HEK293 (cell line): ENCODE results near the gene PDGFA.

Experiments
- CTCF ChIP-seq: fragments of 450-650 bp; formaldehyde crosslinking; IDR thresholded peaks from 2 replicates; pipeline ENCODE4 v1.5.1; 2016; ENCODE audit warnings: missing biosample characterization, missing genetic modification characterization
- KLF1 ChIP-seq: fragments of 450-650 bp; formaldehyde crosslinking; IDR thresholded peaks from 2 replicates; pipeline ENCODE4 v1.5.1; 2016; ENCODE audit warnings: missing biosample characterization, missing genetic modification characterization
- MYNN ChIP-seq: fragments of 450-650 bp; formaldehyde crosslinking; IDR thresholded peaks from 2 replicates; pipeline ENCODE4 v1.5.1; 2016; ENCODE audit warnings: missing biosample characterization, missing genetic modification characterization, borderline replicate concordance
- SP2 ChIP-seq: fragments of 450-650 bp; formaldehyde crosslinking; IDR thresholded peaks from 2 replicates; pipeline ENCODE4 v1.5.1; 2016; ENCODE audit warnings: missing biosample characterization, missing genetic modification characterization
- ZBTB20 ChIP-seq: fragments of 450-650 bp; formaldehyde crosslinking; IDR thresholded peaks from 2 replicates; pipeline ENCODE4 v1.5.1; 2016; ENCODE audit warnings: missing biosample characterization, missing genetic modification characterization
- ZBTB21 ChIP-seq: fragments of 450-650 bp; formaldehyde crosslinking; IDR thresholded peaks from 2 replicates; pipeline ENCODE4 v1.5.1; 2017; ENCODE audit warnings: missing biosample characterization, missing genetic modification characterization
- ZBTB7A ChIP-seq: fragments of 450-650 bp; formaldehyde crosslinking; IDR thresholded peaks from 2 replicates; pipeline ENCODE4 v1.5.1; 2016; ENCODE audit warnings: low read depth, missing biosample characterization, missing genetic modification characterization
- ZFP41 ChIP-seq: fragments of 450-650 bp; formaldehyde crosslinking; IDR thresholded peaks from 2 replicates; pipeline ENCODE4 v1.5.1; 2016; ENCODE audit warnings: missing biosample characterization, missing genetic modification characterization, borderline replicate concordance
- ZNF138 ChIP-seq: fragments of 450-650 bp; formaldehyde crosslinking; IDR thresholded peaks from 2 replicates; pipeline ENCODE4 v1.5.1; 2016; ENCODE audit warnings: missing biosample characterization, missing genetic modification characterization, borderline replicate concordance
- ZNF248 ChIP-seq: fragments of 450-650 bp; formaldehyde crosslinking; IDR thresholded peaks from 2 replicates; pipeline ENCODE4 v1.5.1; 2017; ENCODE audit warnings: missing biosample characterization, missing genetic modification characterization
- ZNF549 ChIP-seq: fragments of 450-650 bp; IDR thresholded peaks from 2 replicates; pipeline ENCODE4 v1.5.1; 2018; ENCODE audit warnings: missing biosample characterization, missing genetic modification characterization, mild to moderate bottlenecking, inconsistent platforms, moderate library complexity
- ZNF768 ChIP-seq: fragments of 450-650 bp; formaldehyde crosslinking; IDR thresholded peaks from 2 replicates; pipeline ENCODE4 v1.5.1; 2018; ENCODE audit warnings: missing biosample characterization, mild to moderate bottlenecking, missing genetic modification characterization
- TF ChIP-seq, protein P1 (sequence below): fragments of 450-650 bp; formaldehyde crosslinking; IDR thresholded peaks from 2 replicates; pipeline ENCODE4 v1.5.1; 2016; ENCODE audit warnings: missing biosample characterization, missing genetic modification characterization
- TF ChIP-seq, protein P2 (sequence below): fragments of 450-650 bp; formaldehyde crosslinking; IDR thresholded peaks from 2 replicates; pipeline ENCODE4 v1.5.1; 2016; ENCODE audit warnings: missing biosample characterization, missing genetic modification characterization, low read depth

DNA sequence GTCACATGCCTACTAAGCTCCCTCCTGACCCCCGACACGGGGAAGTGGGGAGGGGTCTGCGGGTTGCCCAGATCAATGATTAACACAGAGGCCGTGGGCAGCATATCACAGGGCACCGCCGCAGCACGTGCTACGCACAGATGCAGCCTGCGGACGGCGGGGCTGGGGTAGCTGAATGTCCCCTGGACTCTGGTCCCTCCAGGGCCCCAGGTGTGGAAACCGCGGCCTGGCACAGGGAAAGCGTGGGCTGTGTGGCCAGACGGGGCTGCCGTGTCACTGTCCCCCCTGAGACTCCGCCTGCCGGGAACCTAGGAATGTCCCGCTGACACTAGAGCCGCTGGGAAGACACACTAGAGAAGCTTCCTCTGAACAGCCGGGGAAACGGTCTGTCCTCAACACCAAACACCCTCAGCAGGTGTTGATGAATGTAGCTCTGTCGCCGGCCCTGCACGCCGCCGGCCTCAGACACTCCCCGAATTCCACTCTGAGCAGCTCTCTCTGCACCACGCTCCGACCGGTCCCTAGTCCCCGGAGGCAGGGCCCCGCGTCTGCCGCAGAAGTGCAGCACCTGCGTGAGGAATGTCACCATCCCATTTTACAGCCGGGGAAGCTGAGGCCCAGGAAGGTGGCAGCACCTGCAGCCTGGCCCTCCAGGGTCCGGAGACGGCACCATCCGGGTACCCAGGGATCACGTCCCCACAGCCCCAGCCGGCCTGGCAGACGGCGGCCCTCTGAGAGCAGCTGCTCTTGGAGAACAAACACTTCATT is 33.4 kb upstream of the PDGFA start:
- TF ChIP-seq ZFP41 (tag by site-specific recombination) = no peak
- no peak for TF ChIP-seq CTCF (tag by site-specific recombination)
- no peak for TF ChIP-seq SP2
- no peak for TF ChIP-seq MYNN (tag by site-specific recombination)
- no peak for TF ChIP-seq KLF1
- TF ChIP-seq ZNF138 (tag by site-specific recombination) = no peak
- TF ChIP-seq ZNF549 (tag by site-specific recombination) = no peak
- TF ChIP-seq, protein P1, sequence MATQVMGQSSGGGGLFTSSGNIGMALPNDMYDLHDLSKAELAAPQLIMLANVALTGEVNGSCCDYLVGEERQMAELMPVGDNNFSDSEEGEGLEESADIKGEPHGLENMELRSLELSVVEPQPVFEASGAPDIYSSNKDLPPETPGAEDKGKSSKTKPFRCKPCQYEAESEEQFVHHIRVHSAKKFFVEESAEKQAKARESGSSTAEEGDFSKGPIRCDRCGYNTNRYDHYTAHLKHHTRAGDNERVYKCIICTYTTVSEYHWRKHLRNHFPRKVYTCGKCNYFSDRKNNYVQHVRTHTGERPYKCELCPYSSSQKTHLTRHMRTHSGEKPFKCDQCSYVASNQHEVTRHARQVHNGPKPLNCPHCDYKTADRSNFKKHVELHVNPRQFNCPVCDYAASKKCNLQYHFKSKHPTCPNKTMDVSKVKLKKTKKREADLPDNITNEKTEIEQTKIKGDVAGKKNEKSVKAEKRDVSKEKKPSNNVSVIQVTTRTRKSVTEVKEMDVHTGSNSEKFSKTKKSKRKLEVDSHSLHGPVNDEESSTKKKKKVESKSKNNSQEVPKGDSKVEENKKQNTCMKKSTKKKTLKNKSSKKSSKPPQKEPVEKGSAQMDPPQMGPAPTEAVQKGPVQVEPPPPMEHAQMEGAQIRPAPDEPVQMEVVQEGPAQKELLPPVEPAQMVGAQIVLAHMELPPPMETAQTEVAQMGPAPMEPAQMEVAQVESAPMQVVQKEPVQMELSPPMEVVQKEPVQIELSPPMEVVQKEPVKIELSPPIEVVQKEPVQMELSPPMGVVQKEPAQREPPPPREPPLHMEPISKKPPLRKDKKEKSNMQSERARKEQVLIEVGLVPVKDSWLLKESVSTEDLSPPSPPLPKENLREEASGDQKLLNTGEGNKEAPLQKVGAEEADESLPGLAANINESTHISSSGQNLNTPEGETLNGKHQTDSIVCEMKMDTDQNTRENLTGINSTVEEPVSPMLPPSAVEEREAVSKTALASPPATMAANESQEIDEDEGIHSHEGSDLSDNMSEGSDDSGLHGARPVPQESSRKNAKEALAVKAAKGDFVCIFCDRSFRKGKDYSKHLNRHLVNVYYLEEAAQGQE (tag by site-specific recombination) = no peak
- TF ChIP-seq ZNF248 = no peak
- TF ChIP-seq, protein P2, sequence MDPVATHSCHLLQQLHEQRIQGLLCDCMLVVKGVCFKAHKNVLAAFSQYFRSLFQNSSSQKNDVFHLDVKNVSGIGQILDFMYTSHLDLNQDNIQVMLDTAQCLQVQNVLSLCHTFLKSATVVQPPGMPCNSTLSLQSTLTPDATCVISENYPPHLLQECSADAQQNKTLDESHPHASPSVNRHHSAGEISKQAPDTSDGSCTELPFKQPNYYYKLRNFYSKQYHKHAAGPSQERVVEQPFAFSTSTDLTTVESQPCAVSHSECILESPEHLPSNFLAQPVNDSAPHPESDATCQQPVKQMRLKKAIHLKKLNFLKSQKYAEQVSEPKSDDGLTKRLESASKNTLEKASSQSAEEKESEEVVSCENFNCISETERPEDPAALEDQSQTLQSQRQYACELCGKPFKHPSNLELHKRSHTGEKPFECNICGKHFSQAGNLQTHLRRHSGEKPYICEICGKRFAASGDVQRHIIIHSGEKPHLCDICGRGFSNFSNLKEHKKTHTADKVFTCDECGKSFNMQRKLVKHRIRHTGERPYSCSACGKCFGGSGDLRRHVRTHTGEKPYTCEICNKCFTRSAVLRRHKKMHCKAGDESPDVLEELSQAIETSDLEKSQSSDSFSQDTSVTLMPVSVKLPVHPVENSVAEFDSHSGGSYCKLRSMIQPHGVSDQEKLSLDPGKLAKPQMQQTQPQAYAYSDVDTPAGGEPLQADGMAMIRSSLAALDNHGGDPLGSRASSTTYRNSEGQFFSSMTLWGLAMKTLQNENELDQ = no peak
- no peak for TF ChIP-seq ZNF768 (tag by site-specific recombination)
- no peak for TF ChIP-seq ZBTB21 (tag by site-specific recombination)
- TF ChIP-seq ZBTB20 = no peak
- no peak for TF ChIP-seq ZBTB7A (tag by site-specific recombination)
